PC-3 (cell line): ENCODE data around the gene PCCA.

Source experiments
- EZH2 ChIP-seq: fragments of 300-600 bp; sonication (generic); IDR thresholded peaks from one replicate; pipeline ENCODE4 v1.6.1; 2017; ENCODE audit warnings: antibody characterized with exemption, mild to moderate bottlenecking, low read length; ENCODE audit not compliant: unreplicated experiment
- TF ChIP-seq, protein P1 (sequence below): fragments of 300-600 bp; sonication (generic); conservative IDR thresholded peaks from 2 replicates; pipeline ENCODE4 v1.5.1; 2017; ENCODE audit warnings: antibody characterized with exemption, low read depth, mild to moderate bottlenecking, low read length

GRCh38 chr13:100213576-100213975 is 124.7 kb downstream of the PCCA start:
- TF ChIP-seq EZH2: no peak
- TF ChIP-seq, protein P1, sequence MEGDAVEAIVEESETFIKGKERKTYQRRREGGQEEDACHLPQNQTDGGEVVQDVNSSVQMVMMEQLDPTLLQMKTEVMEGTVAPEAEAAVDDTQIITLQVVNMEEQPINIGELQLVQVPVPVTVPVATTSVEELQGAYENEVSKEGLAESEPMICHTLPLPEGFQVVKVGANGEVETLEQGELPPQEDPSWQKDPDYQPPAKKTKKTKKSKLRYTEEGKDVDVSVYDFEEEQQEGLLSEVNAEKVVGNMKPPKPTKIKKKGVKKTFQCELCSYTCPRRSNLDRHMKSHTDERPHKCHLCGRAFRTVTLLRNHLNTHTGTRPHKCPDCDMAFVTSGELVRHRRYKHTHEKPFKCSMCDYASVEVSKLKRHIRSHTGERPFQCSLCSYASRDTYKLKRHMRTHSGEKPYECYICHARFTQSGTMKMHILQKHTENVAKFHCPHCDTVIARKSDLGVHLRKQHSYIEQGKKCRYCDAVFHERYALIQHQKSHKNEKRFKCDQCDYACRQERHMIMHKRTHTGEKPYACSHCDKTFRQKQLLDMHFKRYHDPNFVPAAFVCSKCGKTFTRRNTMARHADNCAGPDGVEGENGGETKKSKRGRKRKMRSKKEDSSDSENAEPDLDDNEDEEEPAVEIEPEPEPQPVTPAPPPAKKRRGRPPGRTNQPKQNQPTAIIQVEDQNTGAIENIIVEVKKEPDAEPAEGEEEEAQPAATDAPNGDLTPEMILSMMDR: no peak
